HG03045 (cell line): ENCODE measurements around the gene DAPK3.

Experiments used
- ATAC-seq: cut with Tn5 transposase; IDR thresholded peaks from one replicate; pipeline ENCODE4 v1.9.1; 2021; ENCODE audit warnings: mild to moderate bottlenecking, moderate library complexity; ENCODE audit not compliant: unreplicated experiment

The DAPK3 gene

DNA sequence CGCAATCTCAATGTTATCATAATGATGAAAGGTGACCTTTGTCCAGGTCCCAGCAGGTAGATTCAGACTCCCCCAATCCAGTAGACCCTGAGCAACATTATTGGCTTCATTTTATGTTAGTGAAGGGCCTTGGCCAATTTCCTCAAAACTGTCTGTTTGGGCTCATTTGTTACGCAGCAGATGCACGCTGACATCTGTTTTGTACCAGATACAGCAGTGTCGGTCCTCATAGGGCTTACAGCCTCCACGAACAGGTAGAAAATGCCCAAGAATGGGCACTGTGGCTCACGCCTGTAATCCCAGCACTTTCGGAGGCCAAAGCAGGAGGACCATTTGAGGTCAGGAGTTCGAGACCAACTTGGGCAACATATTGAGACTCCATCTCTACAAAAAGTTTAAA is 51.1 kb downstream of the DAPK3 start:
- no peak for ATAC-seq

GRCh38 chr19:3916033-3916432 is 54.9 kb downstream of the DAPK3 start:
- ATAC-seq: no peak

- ATAC-seq: no peak
These were observed 56.7 kb downstream of the DAPK3 start for GRCh38 chr19:3914199-3914598.

DNA sequence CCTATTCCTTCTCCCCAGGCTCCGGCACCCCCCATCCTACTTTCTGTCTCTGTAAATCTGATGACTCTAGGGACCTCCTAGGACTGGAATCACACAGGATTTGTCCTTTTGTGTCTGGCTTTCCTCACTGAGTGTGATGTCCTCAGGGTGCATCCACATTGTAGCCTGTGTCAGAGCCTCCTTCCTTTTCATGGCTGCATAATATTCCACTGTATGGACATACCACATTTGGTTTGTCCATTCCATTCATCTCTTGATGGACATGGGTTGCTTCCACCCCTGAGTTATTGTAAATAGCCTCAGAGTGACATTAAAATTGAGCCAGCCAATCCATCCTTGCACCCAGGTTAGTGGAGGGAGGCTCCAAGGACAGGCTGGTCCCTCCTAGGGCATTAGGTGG is 60.8 kb downstream of the DAPK3 start:
- ATAC-seq: no peak
